GM12891 (cell line): Measurements from ENCODE around the gene KASH5.

ENCODE experiments used
- POLR2A ChIP-seq: IDR thresholded peaks from 2 replicates; pipeline ENCODE4 v1.6.1; 2011; ENCODE audit warnings: low read depth, low read length, control low read depth
- POLR2AphosphoS5 ChIP-seq: IDR thresholded peaks from 2 replicates; pipeline ENCODE4 v1.6.1; 2011; ENCODE audit warnings: low read depth, low read length, control low read depth
- TAF1 ChIP-seq: IDR thresholded peaks from 2 replicates; pipeline ENCODE4 v1.6.1; 2011; ENCODE audit warnings: low read depth, low read length, control low read depth

- TF ChIP-seq POLR2A, result no peak
- no peak for TF ChIP-seq POLR2AphosphoS5
- TF ChIP-seq TAF1, result no peak
Observed at GRCh38 chr19:49347191-49347590, 40.9 kb upstream of the KASH5 start.
